Measurements from ENCODE around the gene TMEM131L. TPM values are rescaled to one million over a fixed set of nuclear protein-coding genes. Genes with fewer than 3 reads are reported as not detected.
A peak's percentile ranks its signal among the peaks of the same experiment; 100 is the strongest.

Gene TMEM131L
- total RNA-seq, 1 donor from 2014 or later: 28.1 TPM

DNA sequence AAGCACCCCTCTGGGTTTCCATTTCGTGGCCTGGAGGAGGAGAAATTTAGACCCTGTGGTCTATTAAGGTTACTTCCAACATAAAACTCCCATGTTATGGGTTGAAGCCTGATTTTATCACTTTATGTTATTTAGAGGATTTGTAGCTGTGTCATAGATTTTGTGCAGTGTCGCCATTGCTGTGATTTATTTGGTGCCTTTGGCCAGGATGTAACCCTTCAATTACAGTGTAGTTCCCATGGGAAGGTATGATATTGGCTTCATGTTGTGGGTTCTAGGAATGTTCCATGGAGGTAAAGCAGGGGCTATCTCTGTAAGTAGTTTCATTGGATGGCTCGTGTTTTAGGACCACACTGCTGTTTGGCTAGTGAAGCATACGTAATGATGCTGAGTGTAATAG, 58.5 kb downstream of the TMEM131L start:
- Mint-ChIP-seq H3K9me3 (no peaks in the 10 kb centered on the region), H3K4me3 (ENCODE audit: low read depth) (no peak overlapping the region), H3K4me1 (ENCODE audit: low read depth) (peaks cover 88% of the 10 kb centered on the region), H3K27me3 (ENCODE audit: low read depth) (no peaks in the 10 kb centered on the region), H3K27ac (peak overlapping the region; percentile 42), H3K36me3 (ENCODE audit: low read depth) (peaks cover 24% of the 10 kb centered on the region)
- no peak for DNase-seq (ENCODE audit: low spot score)
- intact Hi-C loops (cut with micrococcal nuclease): loop anchor here (5.0 kb wide), 1 partner anchor 407 kb away; no protein-coding TSS in a partner anchor

DNA sequence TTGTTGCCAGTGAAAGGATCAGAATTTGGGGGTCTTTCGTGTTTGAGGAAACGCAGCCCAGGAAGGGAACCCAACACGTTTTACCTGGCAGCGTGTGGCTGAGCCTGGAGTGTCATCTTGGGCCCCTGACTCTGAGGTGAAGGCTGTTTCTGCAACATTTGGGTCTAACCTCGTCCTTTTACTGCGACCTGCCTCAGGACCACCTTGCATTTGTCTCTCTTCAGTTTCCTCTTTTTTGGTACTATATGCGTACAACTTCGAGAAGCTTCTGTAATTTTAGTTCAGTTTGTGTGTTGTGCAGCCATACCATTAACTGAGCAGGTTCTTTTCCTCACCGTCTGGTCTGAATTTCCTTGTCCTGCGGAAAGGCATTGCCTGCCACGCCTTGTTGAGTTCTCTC, 61.5 kb downstream of the TMEM131L start:
- DNase-seq (ENCODE audit: low spot score): no peak
- no peaks in the 10 kb centered on the region for H3K9me3 Mint-ChIP-seq
- peak overlapping the region; percentile 71 for H3K4me3 Mint-ChIP-seq (ENCODE audit: low read depth)
- peak overlapping the region; percentile 58 for H3K27ac Mint-ChIP-seq
- peaks cover 16% of the 10 kb centered on the region for H3K36me3 Mint-ChIP-seq (ENCODE audit: low read depth)
- H3K4me1 Mint-ChIP-seq (ENCODE audit: low read depth): peaks cover 83% of the 10 kb centered on the region
- no peaks in the 10 kb centered on the region for H3K27me3 Mint-ChIP-seq (ENCODE audit: low read depth)
- intact Hi-C loops (cut with micrococcal nuclease): loop anchor here (2.0 kb wide), 2 partner anchors 25 to 61 kb away; partner anchors contain the start of gene TMEM131L

DNA sequence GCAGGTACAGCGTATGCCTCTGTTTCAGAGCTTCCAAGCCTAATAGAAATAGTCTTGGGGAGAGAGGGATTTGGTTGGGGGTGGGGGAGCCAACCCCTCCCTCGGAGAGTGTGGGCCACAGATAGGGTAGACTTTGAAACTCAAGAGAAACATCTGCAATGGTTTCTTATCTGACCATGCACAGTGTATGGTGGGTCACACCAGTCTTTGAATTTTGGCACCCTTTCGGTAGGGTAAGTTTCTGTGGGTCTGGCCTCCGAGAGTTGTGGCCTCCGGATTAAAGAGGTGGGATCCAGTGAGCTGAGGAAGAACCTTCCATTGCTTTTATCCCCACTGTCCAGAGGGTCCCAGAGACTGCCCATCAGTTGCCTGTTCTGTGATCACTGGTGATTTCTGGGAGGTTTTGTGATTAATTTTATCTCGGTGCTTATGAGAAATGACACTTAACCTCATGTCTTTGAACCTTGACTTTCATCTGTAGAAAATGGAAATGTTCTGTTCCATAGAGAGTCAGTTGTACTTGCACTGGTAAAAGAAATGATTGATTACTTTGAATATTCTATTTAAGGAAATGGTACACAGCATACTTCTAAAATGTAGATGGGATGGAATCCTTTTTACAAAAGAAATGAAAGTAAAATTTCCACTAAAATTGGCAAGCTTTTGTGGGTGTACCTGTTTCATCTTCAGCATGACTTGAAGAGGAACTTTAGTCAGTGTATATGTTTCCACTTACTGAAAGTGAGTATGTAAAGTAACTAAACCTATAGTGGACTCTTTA, 62.7 kb downstream of the TMEM131L start:
- no peaks in the 10 kb centered on the region for H3K9me3 Mint-ChIP-seq
- H3K36me3 Mint-ChIP-seq (ENCODE audit: low read depth): peaks cover 20% of the 10 kb centered on the region
- no peaks in the 10 kb centered on the region for H3K27me3 Mint-ChIP-seq (ENCODE audit: low read depth)
- peak overlapping the region; percentile 71 for H3K4me3 Mint-ChIP-seq (ENCODE audit: low read depth)
- peak overlapping the region; percentile 91 for H3K27ac Mint-ChIP-seq
- intact Hi-C loops (cut with micrococcal nuclease): loop anchor here (1.0 to 2.0 kb wide), 5 partner anchors 24 to 96 kb away; partner anchors contain the start of gene TMEM131L
- H3K4me1 Mint-ChIP-seq (ENCODE audit: low read depth): peaks cover 74% of the 10 kb centered on the region
- DNase-seq (ENCODE audit: low spot score): no peak

DNA sequence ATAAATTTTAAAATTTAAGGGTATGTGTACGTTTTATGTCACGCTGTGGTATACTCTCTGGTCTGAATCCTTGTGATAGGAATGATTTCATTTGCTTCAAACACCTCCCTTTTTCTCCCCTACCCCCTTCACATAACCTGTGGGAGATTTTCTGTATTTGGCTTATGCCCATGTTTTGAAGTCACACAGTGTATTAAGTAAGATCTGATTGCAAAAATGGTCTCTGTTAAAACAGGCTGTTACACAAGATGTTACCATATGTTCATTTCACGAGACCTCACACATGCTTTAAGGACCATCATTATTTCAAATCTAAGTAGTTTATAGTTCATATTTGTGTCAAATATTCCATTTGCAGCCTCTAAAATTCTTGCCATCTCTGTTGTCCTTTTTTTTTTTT, 63.5 kb downstream of the TMEM131L start:
- Mint-ChIP-seq H3K4me1 (ENCODE audit: low read depth) (peaks cover 71% of the 10 kb centered on the region), H3K4me3 (ENCODE audit: low read depth) (peak overlapping the region; percentile 71), H3K36me3 (ENCODE audit: low read depth) (peaks cover 19% of the 10 kb centered on the region), H3K9me3 (no peaks in the 10 kb centered on the region), H3K27ac (peak overlapping the region; percentile 91), H3K27me3 (ENCODE audit: low read depth) (no peaks in the 10 kb centered on the region)
- no peak for DNase-seq (ENCODE audit: low spot score)
- intact Hi-C loops (cut with micrococcal nuclease): loop anchor here (1.0 to 2.0 kb wide), 6 partner anchors 7 to 96 kb away; partner anchors contain the start of gene TMEM131L

DNA sequence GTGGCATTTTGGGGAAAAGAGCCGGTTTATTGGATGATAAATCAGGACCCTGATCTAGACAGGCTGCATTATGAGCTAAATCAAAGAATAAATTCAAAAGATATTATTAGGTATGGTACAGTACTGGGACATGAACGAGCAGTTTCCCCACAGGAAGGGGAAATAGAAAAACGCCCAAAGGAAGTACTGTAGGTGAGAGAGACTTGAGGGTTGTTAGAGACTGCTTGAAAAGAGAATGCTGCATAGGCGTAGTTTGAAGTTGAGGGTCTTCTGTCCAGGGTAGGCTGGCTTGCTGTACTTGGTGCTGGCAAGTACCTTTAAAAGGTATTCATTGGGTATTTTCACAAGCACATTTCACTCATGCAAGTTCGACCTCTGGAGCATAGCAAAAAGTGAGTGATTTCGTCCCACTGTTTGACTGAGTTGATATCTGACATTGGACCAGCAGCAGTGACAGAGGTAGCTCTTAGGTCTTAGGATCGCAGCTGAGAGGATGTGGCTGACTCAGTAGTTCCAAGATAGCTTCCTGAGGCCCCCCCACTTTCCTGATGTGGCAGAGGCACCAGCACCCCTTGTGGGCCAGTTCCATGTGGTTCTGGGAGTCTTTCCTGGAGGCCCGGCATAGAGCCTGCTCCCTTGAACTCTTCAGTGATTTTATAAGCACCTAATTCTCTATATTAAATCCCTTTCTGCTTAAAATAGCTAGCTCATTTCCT, 64.3 kb downstream of the TMEM131L start:
- Mint-ChIP-seq H3K27ac (peak overlapping the region; percentile 91), H3K4me3 (ENCODE audit: low read depth) (peak overlapping the region; percentile 71), H3K4me1 (ENCODE audit: low read depth) (peaks cover 73% of the 10 kb centered on the region), H3K36me3 (ENCODE audit: low read depth) (peaks cover 26% of the 10 kb centered on the region), H3K9me3 (no peaks in the 10 kb centered on the region), H3K27me3 (ENCODE audit: low read depth) (no peaks in the 10 kb centered on the region)
- DNase-seq (ENCODE audit: low spot score): no peak
- intact Hi-C loops (cut with micrococcal nuclease): loop anchor here (1.0 kb wide), 1 partner anchor 8 kb away; no protein-coding TSS in a partner anchor

- Mint-ChIP-seq H3K4me3 (ENCODE audit: low read depth) (no peak overlapping the region), H3K9me3 (no peaks in the 10 kb centered on the region), H3K27ac (peak overlapping the region; percentile 91), H3K27me3 (ENCODE audit: low read depth) (no peaks in the 10 kb centered on the region), H3K36me3 (ENCODE audit: low read depth) (peaks cover 29% of the 10 kb centered on the region), H3K4me1 (ENCODE audit: low read depth) (peaks cover 74% of the 10 kb centered on the region)
- intact Hi-C loops (cut with micrococcal nuclease): loop anchor here (1.0 kb wide), 1 partner anchor 9 kb away; no protein-coding TSS in a partner anchor
- no peak for DNase-seq (ENCODE audit: low spot score)
Measured at GRCh38 chr4:153531000-153531358, 64.8 kb downstream of the TMEM131L start.

GRCh38 chr4:153531976-153532626, 65.9 kb downstream of the TMEM131L start:
- Mint-ChIP-seq H3K4me3 (ENCODE audit: low read depth) (no peak overlapping the region), H3K4me1 (ENCODE audit: low read depth) (peaks cover 69% of the 10 kb centered on the region), H3K27ac (peak overlapping the region; percentile 20), H3K27me3 (ENCODE audit: low read depth) (no peaks in the 10 kb centered on the region), H3K36me3 (ENCODE audit: low read depth) (peaks cover 27% of the 10 kb centered on the region), H3K9me3 (no peaks in the 10 kb centered on the region)
- intact Hi-C loops (cut with micrococcal nuclease): no loop called here
- no peak for DNase-seq (ENCODE audit: low spot score)

GRCh38 chr4:153532636-153533035, 66.5 kb downstream of the TMEM131L start:
- Mint-ChIP-seq H3K4me3 (ENCODE audit: low read depth) (no peak overlapping the region), H3K4me1 (ENCODE audit: low read depth) (peaks cover 65% of the 10 kb centered on the region), H3K27me3 (ENCODE audit: low read depth) (no peaks in the 10 kb centered on the region), H3K27ac (no peak overlapping the region), H3K9me3 (no peaks in the 10 kb centered on the region), H3K36me3 (ENCODE audit: low read depth) (peaks cover 26% of the 10 kb centered on the region)
- no peak for DNase-seq (ENCODE audit: low spot score)
- intact Hi-C loops (cut with micrococcal nuclease): no loop called here

DNA sequence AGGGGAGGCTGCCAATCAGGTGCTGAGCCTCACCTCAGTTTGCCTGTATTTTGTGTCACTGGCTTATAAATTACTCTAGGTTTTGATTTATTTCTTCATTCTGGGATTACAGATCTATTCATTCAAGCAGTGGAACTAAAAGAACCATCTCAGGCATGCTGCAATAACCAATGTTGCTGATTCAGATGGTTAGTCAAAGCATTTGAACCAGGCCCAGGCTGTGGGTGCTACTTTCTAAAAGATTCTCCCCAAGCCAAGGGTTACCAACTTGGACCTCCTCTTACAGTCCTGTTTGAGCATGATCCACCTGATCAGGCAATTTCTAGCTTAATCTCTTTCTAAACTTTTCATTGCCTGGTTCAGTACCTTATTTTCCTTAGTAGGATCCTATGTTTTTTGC, 67.2 kb downstream of the TMEM131L start:
- peaks cover 57% of the 10 kb centered on the region for H3K4me1 Mint-ChIP-seq (ENCODE audit: low read depth)
- no peak overlapping the region for H3K27ac Mint-ChIP-seq
- no peak for DNase-seq (ENCODE audit: low spot score)
- H3K4me3 Mint-ChIP-seq (ENCODE audit: low read depth): no peak overlapping the region
- no peaks in the 10 kb centered on the region for H3K27me3 Mint-ChIP-seq (ENCODE audit: low read depth)
- no peaks in the 10 kb centered on the region for H3K9me3 Mint-ChIP-seq
- peaks cover 25% of the 10 kb centered on the region for H3K36me3 Mint-ChIP-seq (ENCODE audit: low read depth)
- intact Hi-C loops (cut with micrococcal nuclease): no loop called here

DNA sequence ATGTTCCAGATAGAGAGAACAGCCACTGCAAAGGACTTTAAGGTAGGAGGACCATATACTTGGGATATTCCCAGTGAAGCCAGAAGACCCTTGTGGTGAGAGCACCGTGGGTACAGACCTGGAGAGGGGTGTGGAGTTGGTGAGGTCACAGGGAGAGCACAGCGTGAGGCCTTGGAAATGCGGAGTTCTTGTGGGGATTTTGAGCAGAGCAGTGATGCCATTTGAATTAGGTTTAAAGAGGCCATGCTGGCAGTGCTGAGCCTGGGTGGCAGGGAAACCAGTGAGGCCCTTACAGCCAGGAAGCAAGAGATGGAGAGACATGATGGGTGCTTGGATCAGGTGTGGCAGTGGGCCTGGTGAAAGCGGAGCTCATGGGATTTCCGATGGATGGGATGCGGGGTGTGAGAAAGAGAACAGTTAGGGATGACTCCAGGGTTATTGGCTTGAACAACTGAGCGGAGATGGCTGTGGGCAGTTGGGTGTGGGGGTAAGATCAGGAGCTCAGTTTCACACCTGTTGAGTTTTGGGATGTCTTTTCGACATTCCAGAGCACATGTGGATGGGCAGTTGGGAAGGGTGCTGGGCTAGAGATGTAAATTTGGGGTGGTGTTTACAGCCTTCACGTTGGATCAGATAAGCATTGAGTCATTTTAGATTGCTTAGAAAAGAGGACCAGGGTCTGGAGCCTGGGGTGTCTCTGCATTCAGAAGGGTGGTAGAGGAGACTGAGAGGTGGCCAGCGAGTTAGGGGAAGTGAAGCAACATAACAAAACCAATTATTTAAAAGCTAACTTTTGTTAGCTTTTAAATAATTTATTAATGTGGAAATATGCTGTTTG, 68.9 kb downstream of the TMEM131L start:
- peak overlapping the region; percentile 35 for H3K27ac Mint-ChIP-seq
- H3K9me3 Mint-ChIP-seq: no peaks in the 10 kb centered on the region
- no peak overlapping the region for H3K4me3 Mint-ChIP-seq (ENCODE audit: low read depth)
- peaks cover 41% of the 10 kb centered on the region for H3K4me1 Mint-ChIP-seq (ENCODE audit: low read depth)
- DNase-seq (ENCODE audit: low spot score): no peak
- H3K27me3 Mint-ChIP-seq (ENCODE audit: low read depth): no peaks in the 10 kb centered on the region
- intact Hi-C loops (cut with micrococcal nuclease): no loop called here
- H3K36me3 Mint-ChIP-seq (ENCODE audit: low read depth): peaks cover 25% of the 10 kb centered on the region

- DNase-seq (ENCODE audit: low spot score): no peak
- intact Hi-C loops (cut with micrococcal nuclease): no loop called here
- Mint-ChIP-seq H3K9me3 (no peaks in the 10 kb centered on the region), H3K4me1 (ENCODE audit: low read depth) (peaks cover 40% of the 10 kb centered on the region), H3K4me3 (ENCODE audit: low read depth) (no peak overlapping the region), H3K27me3 (ENCODE audit: low read depth) (no peaks in the 10 kb centered on the region), H3K36me3 (ENCODE audit: low read depth) (peaks cover 28% of the 10 kb centered on the region), H3K27ac (peak overlapping the region; percentile 24)
Measured at GRCh38 chr4:153535772-153536513, 69.8 kb downstream of the TMEM131L start.
